ENCODE data around the gene RARS1. TPM values are rescaled to one million over a fixed set of nuclear protein-coding genes. Genes with fewer than 3 reads are reported as not detected.

The RARS1 gene
- total and polyA plus RNA-seq, 2 donors from 2014 or later = 35.5 to 62.8 TPM

GRCh38 chr5:168489059-168489458 is 2.8 kb downstream of the RARS1 start:
- TF ChIP-seq CTCF (IDR thresholded peaks at IDR 0.05; ENCODE audit: borderline replicate concordance, extremely low read depth, insufficient read depth) = no peak
- DNase-seq (no peak), FAIRE-seq (no peak)
- Histone ChIP-seq H3K27me3 (ENCODE audit: control insufficient read depth, insufficient read depth, low read length) (no peaks in the 10 kb centered on the region), H3K9ac (ENCODE audit: low read length in 3 of 3) (no peak overlapping the region), H3K36me3 (ENCODE audit: control insufficient read depth in 2 of 3, insufficient read depth in 3 of 3, low read length in 3 of 3) (peaks cover 9 to 33% (median 14%) of the 10 kb centered on the region in 3 donors), H3K4me3 (ENCODE audit: low read length in 3 of 3) (no peak overlapping the region), H3K27ac (ENCODE audit: low read depth in 2 of 2, low read length in 2 of 2) (no peak overlapping the region), H3K4me1 (ENCODE audit: control insufficient read depth in 2 of 3, insufficient read depth in 2 of 3, low read depth in 1 of 3, low read length in 3 of 3) (peaks cover 0 to 7% (median 2%) of the 10 kb centered on the region in 3 donors), H3K9me3 (ENCODE audit: control insufficient read depth in 2 of 3, insufficient read depth in 1 of 3, low read length in 3 of 3) (no peaks in the 10 kb centered on the region)
- intact Hi-C loops (cut with DNase I) = no loop called here

- no peak for TF ChIP-seq CTCF (IDR thresholded peaks at IDR 0.05; ENCODE audit: borderline replicate concordance, extremely low read depth, insufficient read depth)
- FAIRE-seq = no peak
- Histone ChIP-seq H3K9ac (ENCODE audit: low read length in 3 of 3) (no peak overlapping the region), H3K4me1 (ENCODE audit: control insufficient read depth in 2 of 3, insufficient read depth in 2 of 3, low read depth in 1 of 3, low read length in 3 of 3) (no peaks in the 10 kb centered on the region), H3K4me3 (ENCODE audit: low read length in 3 of 3) (no peak overlapping the region), H3K36me3 (ENCODE audit: control insufficient read depth in 2 of 3, insufficient read depth in 3 of 3, low read length in 3 of 3) (peaks cover 9 to 48% (median 27%) of the 10 kb centered on the region in 3 donors), H3K27ac (ENCODE audit: low read depth in 2 of 2, low read length in 2 of 2) (no peak overlapping the region), H3K27me3 (ENCODE audit: control insufficient read depth, insufficient read depth, low read length) (no peaks in the 10 kb centered on the region), H3K9me3 (ENCODE audit: control insufficient read depth in 2 of 3, insufficient read depth in 1 of 3, low read length in 3 of 3) (no peaks in the 10 kb centered on the region)
- intact Hi-C loops (cut with DNase I) = no loop called here
- no peak for DNase-seq
Measured at GRCh38 chr5:168494057-168494555, 7.8 kb downstream of the RARS1 start.

- TF ChIP-seq CTCF (IDR thresholded peaks at IDR 0.05; ENCODE audit: borderline replicate concordance, extremely low read depth, insufficient read depth) = no peak
- DNase-seq (no peak), FAIRE-seq (no peak)
- Histone ChIP-seq H3K4me1 (ENCODE audit: control insufficient read depth in 2 of 3, insufficient read depth in 2 of 3, low read depth in 1 of 3, low read length in 3 of 3) (no peaks in the 10 kb centered on the region), H3K36me3 (ENCODE audit: control insufficient read depth in 2 of 3, insufficient read depth in 3 of 3, low read length in 3 of 3) (peaks cover 9 to 22% (median 17%) of the 10 kb centered on the region in 3 donors), H3K9ac (ENCODE audit: low read length in 3 of 3) (no peak overlapping the region), H3K27me3 (ENCODE audit: control insufficient read depth, insufficient read depth, low read length) (no peaks in the 10 kb centered on the region), H3K4me3 (ENCODE audit: low read length in 3 of 3) (no peak overlapping the region), H3K9me3 (ENCODE audit: control insufficient read depth in 2 of 3, insufficient read depth in 1 of 3, low read length in 3 of 3) (no peaks in the 10 kb centered on the region), H3K27ac (ENCODE audit: low read depth in 2 of 2, low read length in 2 of 2) (no peak overlapping the region)
- intact Hi-C loops (cut with DNase I) = no loop called here
Measured at GRCh38 chr5:168502563-168503237, 16.4 kb downstream of the RARS1 start.
